22Rv1 (cell line): ENCODE results near the gene MUC2.

ENCODE experiments used
- H3K27ac ChIP-seq: fragments of 450-650 bp; 2 replicates; pipeline ENCODE4 v1.5.1; 2017
- ZFX ChIP-seq: fragments of 450-650 bp; IDR thresholded peaks from 2 replicates; pipeline ENCODE4 v1.6.1; 2017; ENCODE audit warnings: antibody characterized with exemption, borderline replicate concordance
- TF ChIP-seq, protein P1 (sequence below): fragments of 450-650 bp; IDR thresholded peaks from 2 replicates; pipeline ENCODE4 v1.5.1; 2017; ENCODE audit warnings: mild to moderate bottlenecking

MUC2 gene

GRCh38 chr11:1087279-1087960 lies 12.7 kb downstream of the MUC2 start:
- no peak overlapping the region for H3K27ac ChIP-seq
- no peak for TF ChIP-seq ZFX

DNA sequence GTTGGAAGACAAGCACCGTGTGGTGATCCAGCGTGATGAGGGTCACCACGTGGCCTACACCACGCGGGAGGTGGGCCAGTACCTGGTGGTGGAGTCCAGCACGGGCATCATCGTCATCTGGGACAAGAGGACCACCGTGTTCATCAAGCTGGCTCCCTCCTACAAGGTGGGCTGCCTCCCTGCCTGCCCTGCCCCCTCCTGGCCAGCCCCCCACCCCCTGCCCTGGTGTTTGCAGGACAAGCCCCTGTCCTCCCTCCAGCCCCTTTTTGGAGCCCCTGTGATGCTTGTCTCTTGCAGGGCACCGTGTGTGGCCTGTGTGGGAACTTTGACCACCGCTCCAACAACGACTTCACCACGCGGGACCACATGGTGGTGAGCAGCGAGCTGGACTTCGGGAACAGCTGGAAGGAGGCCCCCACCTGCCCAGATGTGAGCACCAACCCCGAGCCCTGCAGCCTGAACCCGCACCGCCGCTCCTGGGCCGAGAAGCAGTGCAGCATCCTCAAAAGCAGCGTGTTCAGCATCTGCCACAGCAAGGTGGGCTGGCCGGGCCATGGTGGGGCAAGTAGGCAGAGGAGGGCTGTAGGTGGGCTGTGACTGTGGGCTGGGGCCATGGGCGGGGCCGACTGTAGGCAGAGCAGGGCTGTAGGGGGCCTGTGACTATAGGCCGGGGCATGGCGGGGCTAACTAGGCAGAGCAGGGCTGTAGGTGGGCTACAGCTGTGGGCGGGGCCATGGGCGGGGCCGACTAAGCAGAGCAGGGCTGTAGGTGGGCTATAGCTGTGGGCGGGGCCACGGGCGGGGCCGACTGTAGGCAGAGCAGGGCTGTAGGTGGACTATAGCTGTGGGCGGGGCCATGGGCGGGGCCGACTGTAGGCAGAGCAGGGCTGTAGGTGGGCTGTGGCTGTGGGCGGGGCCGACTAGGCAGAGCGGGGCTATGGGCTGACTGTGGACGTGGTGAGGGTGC lies 13.6 kb downstream of the MUC2 start:
- no peak for TF ChIP-seq ZFX
- TF ChIP-seq, protein P1, sequence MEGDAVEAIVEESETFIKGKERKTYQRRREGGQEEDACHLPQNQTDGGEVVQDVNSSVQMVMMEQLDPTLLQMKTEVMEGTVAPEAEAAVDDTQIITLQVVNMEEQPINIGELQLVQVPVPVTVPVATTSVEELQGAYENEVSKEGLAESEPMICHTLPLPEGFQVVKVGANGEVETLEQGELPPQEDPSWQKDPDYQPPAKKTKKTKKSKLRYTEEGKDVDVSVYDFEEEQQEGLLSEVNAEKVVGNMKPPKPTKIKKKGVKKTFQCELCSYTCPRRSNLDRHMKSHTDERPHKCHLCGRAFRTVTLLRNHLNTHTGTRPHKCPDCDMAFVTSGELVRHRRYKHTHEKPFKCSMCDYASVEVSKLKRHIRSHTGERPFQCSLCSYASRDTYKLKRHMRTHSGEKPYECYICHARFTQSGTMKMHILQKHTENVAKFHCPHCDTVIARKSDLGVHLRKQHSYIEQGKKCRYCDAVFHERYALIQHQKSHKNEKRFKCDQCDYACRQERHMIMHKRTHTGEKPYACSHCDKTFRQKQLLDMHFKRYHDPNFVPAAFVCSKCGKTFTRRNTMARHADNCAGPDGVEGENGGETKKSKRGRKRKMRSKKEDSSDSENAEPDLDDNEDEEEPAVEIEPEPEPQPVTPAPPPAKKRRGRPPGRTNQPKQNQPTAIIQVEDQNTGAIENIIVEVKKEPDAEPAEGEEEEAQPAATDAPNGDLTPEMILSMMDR: no peak
- no peak overlapping the region for H3K27ac ChIP-seq

DNA sequence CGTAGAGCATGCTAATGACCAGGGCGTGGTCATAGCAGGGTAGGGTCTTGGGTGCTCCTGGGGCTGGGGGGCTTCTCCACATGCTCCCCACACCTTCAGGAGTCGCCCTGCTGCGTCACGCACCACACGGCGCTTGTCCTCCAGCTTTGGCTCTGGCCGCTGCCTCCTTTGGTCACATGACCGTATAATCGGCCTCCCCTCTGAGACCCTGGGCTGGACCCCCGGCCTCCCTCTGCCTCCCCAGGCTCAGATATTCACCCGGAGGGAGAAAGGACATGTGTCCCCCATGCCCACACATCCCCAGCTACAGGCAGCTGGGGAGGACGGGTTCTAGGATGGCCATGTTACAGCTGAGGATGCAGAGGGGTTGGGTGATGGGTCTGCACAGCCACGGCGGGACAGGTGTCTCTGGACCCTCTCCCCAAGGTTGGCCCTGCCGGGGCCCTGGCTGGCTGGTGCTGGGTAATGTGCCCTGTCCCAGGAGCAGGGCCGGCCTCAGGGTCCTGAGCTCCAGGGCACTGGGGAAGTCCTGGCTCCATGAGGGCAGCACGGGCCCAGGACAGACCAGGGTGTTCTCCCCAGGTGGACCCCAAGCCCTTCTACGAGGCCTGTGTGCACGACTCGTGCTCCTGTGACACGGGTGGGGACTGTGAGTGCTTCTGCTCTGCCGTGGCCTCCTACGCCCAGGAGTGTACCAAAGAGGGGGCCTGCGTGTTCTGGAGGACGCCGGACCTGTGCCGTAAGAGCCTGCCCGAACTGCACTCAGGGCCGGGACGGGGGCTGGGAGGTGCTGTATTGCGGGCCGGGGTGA lies 14.5 kb downstream of the MUC2 start:
- TF ChIP-seq, protein P1: no peak
- no peak for TF ChIP-seq ZFX
- H3K27ac ChIP-seq: no peak overlapping the region

DNA sequence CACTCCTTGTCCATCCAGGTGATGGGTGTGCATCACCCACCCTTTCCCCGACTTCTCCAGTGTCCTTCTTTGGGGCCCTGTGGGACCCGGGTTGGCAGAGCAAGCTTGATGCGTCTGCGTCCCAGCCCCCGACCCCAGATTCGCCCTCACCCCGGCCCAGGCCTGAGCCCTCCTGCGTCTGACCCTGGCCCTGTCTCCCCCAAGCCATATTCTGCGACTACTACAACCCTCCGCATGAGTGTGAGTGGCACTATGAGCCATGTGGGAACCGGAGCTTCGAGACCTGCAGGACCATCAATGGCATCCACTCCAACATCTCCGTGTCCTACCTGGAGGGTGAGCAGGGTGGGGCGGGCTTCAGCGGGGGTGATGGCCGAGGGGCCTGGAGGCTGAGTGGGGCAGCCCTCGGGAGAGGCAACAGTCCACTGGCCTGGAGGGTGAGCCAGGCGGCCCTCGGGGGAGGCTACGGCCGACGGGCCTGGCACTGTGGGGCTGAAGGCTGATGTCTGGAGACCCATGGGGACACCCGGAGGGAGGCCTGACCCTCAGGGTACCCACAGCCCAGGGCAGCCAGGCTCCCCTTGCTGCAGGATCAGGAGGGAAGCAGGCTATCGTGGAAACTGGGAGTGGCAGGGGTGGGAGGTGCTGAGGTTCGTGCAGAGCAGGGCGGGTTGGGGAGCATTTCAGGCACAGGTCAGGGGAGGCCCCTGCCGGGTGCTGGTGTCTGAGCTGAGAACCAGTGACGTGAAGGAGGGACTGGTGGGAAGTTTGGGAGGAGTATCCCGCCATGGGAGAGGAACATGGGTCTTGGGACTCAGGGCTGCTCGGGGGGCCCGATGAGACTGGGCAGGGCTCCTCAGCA lies 15.3 kb downstream of the MUC2 start:
- H3K27ac ChIP-seq: no peak overlapping the region
- TF ChIP-seq ZFX: no peak
- TF ChIP-seq, protein P1: no peak

DNA sequence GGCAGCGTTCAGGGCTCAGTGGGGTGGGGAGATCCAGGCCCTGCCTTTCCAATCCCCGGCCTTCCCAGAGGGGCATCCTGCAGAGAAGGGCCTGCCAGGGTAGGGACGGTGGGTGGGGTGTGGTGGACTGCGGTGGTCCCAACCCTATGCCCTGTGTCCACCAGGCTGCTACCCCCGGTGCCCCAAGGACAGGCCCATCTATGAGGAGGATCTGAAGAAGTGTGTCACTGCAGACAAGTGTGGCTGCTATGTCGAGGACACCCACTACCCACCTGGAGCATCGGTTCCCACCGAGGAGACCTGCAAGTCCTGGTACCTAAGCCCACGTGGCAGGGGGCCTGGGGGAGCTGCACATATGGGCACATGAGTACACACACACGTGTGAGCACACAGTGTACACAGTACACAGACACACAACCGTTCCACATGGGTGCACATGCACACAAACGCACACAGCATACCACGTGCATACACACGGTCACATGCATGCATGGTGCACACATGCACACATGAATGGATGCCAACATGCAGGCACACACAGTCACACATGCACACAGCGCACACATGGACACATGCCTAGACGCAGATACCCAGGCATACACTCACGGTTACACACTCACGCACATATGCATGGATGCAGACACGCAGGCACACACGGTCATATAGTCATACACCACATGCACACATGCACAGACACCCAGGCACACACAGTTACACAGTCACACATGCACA lies 16.1 kb downstream of the MUC2 start:
- no peak overlapping the region for H3K27ac ChIP-seq
- TF ChIP-seq ZFX: no peak
- TF ChIP-seq, protein P1: no peak

- no peak overlapping the region for H3K27ac ChIP-seq
- TF ChIP-seq ZFX: no peak
These were observed 16.8 kb downstream of the MUC2 start for GRCh38 chr11:1091332-1092083.
